Neural progenitor cell (in vitro differentiated cells): ENCODE data around the gene PLEKHS1.

Source experiments
- EZH2 ChIP-seq: fragments of 200-600 bp; sonication (generic); IDR thresholded peaks from 2 replicates; pipeline ENCODE4 v1.6.1; 2017; ENCODE audit warnings: antibody characterized with exemption, mild to moderate bottlenecking, moderate library complexity
- EZH2phosphoT487 ChIP-seq: fragments of 200-600 bp; sonication (generic); IDR thresholded peaks from 2 replicates; pipeline ENCODE4 v1.6.1; 2017; ENCODE audit warnings: antibody characterized with exemption
- TF ChIP-seq, protein P1 (sequence below): fragments of 200-600 bp; sonication (generic); IDR thresholded peaks from 2 replicates; pipeline ENCODE4 v1.5.1; 2017; ENCODE audit warnings: antibody characterized with exemption, mild to moderate bottlenecking

DNA sequence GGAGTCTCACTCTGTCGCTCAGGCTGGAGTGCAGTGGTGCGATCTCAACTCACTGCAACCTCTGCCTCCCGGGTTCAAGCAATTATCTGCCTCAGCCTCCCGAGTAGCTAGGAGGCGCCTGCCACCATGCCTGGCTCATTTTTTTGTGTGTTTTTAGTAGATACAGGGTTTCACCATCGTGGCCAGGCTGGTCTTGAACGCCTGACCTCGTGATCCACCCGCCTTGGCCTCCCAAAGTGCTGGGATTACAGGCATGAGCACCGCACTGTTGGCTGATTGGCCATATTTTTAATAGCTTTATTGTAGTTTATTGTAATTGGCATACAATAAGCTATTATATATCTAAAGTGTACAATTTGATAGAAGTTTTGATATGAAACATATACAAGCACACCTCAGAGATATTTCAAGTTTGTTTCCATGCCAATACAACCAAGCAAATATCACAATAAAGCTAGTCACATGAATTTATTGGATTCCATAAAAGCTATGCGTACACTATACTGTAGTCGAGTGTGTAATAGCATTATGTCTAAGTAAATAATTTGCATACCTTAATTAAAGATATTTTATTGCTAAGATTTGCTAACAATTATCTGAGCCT lies 5.6 kb downstream of the PLEKHS1 start:
- TF ChIP-seq, protein P1, sequence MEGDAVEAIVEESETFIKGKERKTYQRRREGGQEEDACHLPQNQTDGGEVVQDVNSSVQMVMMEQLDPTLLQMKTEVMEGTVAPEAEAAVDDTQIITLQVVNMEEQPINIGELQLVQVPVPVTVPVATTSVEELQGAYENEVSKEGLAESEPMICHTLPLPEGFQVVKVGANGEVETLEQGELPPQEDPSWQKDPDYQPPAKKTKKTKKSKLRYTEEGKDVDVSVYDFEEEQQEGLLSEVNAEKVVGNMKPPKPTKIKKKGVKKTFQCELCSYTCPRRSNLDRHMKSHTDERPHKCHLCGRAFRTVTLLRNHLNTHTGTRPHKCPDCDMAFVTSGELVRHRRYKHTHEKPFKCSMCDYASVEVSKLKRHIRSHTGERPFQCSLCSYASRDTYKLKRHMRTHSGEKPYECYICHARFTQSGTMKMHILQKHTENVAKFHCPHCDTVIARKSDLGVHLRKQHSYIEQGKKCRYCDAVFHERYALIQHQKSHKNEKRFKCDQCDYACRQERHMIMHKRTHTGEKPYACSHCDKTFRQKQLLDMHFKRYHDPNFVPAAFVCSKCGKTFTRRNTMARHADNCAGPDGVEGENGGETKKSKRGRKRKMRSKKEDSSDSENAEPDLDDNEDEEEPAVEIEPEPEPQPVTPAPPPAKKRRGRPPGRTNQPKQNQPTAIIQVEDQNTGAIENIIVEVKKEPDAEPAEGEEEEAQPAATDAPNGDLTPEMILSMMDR = no peak
- TF ChIP-seq EZH2phosphoT487 (no peak), EZH2 (no peak)
